ENCODE data around the gene FIBP. TPM values are rescaled to one million over a fixed set of nuclear protein-coding genes. Genes with fewer than 3 reads are reported as not detected.
"Not testable (repeated sequence)": the region's sequence is repeated elsewhere in the genome, so short reads cannot be mapped to it uniquely, and the experiment has no call there.

FIBP gene
- total RNA-seq, 2 donors from 2014 or later = 81.0 to 92.0 TPM

- H3K27me3 Mint-ChIP-seq (ENCODE audit: insufficient read depth) = peaks cover 12% of the 10 kb centered on the region
- no peaks in the 10 kb centered on the region for H3K4me1 ChIP-seq (ENCODE audit: control insufficient read depth, insufficient read depth, low read length)
- H3K9me3 Mint-ChIP-seq = no peaks in the 10 kb centered on the region
Measured at GRCh38 chr11:65850217-65851082, 37.8 kb downstream of the FIBP start.

GRCh38 chr11:65849771-65850216 is 38.5 kb downstream of the FIBP start:
- Histone ChIP-seq H3K27ac (ENCODE audit: low read depth, low read length) (no peak overlapping the region), H3K27me3 (ENCODE audit: control insufficient read depth, insufficient read depth, low read length, poor library complexity, severe bottlenecking) (no peaks in the 10 kb centered on the region), H3K36me3 (ENCODE audit: control insufficient read depth, insufficient read depth, low read length) (peaks cover 39% of the 10 kb centered on the region), H3K4me1 (ENCODE audit: control insufficient read depth, insufficient read depth, low read length) (no peaks in the 10 kb centered on the region), H3K4me3 (ENCODE audit: low read length) (no peak overlapping the region), H3K9ac (ENCODE audit: extremely low read depth, low read length, poor library complexity, severe bottlenecking) (no peak overlapping the region), H3K9me3 (ENCODE audit: control insufficient read depth, low read length) (peaks cover 7% of the 10 kb centered on the region)
- no peak for TF ChIP-seq CTCF (conservative IDR thresholded peaks at IDR 0.05)
- H3K27ac Mint-ChIP-seq = no peak overlapping the region
- 75 to 87% methylated on average over 7 to 16 of the region's 16 CpGs for WGBS, 2 experiments (ENCODE audit: insufficient coverage in 1 of 2, insufficient read length in 1 of 2)
- peaks cover 12% of the 10 kb centered on the region for H3K27me3 Mint-ChIP-seq (ENCODE audit: insufficient read depth)
- no peaks in the 10 kb centered on the region for H3K9me3 Mint-ChIP-seq
- H3K36me3 Mint-ChIP-seq (ENCODE audit: low read depth) = peaks cover 37% of the 10 kb centered on the region
- no peak overlapping the region for H3K4me3 Mint-ChIP-seq
- no peak for DNase-seq
- H3K4me1 Mint-ChIP-seq = no peaks in the 10 kb centered on the region

More at GRCh38 chr11:65850217-65851082, 37.8 kb downstream of the FIBP start:
- no peak overlapping the region for H3K4me3 ChIP-seq (ENCODE audit: low read length)
- H3K9me3 ChIP-seq (ENCODE audit: control insufficient read depth, low read length) = peaks cover 7% of the 10 kb centered on the region
- Mint-ChIP-seq H3K4me3 (no peak overlapping the region), H3K27ac (no peak overlapping the region), H3K4me1 (no peaks in the 10 kb centered on the region), H3K36me3 (ENCODE audit: low read depth) (peaks cover 41% of the 10 kb centered on the region)
- 91 to 93% methylated on average over 17 to 20 of the region's 20 CpGs for WGBS, 2 experiments (ENCODE audit: insufficient coverage in 1 of 2, insufficient read length in 1 of 2)
- no peaks in the 10 kb centered on the region for H3K27me3 ChIP-seq (ENCODE audit: control insufficient read depth, insufficient read depth, low read length, poor library complexity, severe bottlenecking)
- no peak for TF ChIP-seq CTCF (conservative IDR thresholded peaks at IDR 0.05)
- H3K9ac ChIP-seq (ENCODE audit: extremely low read depth, low read length, poor library complexity, severe bottlenecking) = no peak overlapping the region
- DNase-seq = no peak
- H3K36me3 ChIP-seq (ENCODE audit: control insufficient read depth, insufficient read depth, low read length) = peaks cover 46% of the 10 kb centered on the region
- H3K27ac ChIP-seq (ENCODE audit: low read depth, low read length) = no peak overlapping the region

- Mint-ChIP-seq H3K4me1 (no peaks in the 10 kb centered on the region), H3K27ac (no peak overlapping the region), H3K9me3 (no peaks in the 10 kb centered on the region), H3K36me3 (ENCODE audit: low read depth) (peaks cover 33% of the 10 kb centered on the region), H3K27me3 (ENCODE audit: insufficient read depth) (peaks cover 12% of the 10 kb centered on the region), H3K4me3 (no peak overlapping the region)
- peak; percentile 65 for DNase-seq
- Histone ChIP-seq H3K27me3 (ENCODE audit: control insufficient read depth, insufficient read depth, low read length, poor library complexity, severe bottlenecking) (no peaks in the 10 kb centered on the region), H3K27ac (ENCODE audit: low read depth, low read length) (no peak overlapping the region), H3K36me3 (ENCODE audit: control insufficient read depth, insufficient read depth, low read length) (peaks cover 35% of the 10 kb centered on the region), H3K9me3 (ENCODE audit: control insufficient read depth, low read length) (peaks cover 7% of the 10 kb centered on the region), H3K4me3 (ENCODE audit: low read length) (no peak overlapping the region), H3K4me1 (ENCODE audit: control insufficient read depth, insufficient read depth, low read length) (no peaks in the 10 kb centered on the region), H3K9ac (ENCODE audit: extremely low read depth, low read length, poor library complexity, severe bottlenecking) (no peak overlapping the region)
- WGBS, 2 experiments (ENCODE audit: insufficient coverage in 1 of 2, insufficient read length in 1 of 2) = 80% methylated on average over 6 to 8 of the region's 8 CpGs
- TF ChIP-seq CTCF (conservative IDR thresholded peaks at IDR 0.05) = no peak
Measured at GRCh38 chr11:65849366-65849765, 38.9 kb downstream of the FIBP start.

GRCh38 chr11:65848693-65849092 is 39.6 kb downstream of the FIBP start:
- not testable (repeated sequence) for H3K27ac Mint-ChIP-seq; H3K9ac ChIP-seq (ENCODE audit: extremely low read depth, low read length, poor library complexity, severe bottlenecking); H3K4me3 ChIP-seq (ENCODE audit: low read length); H3K27ac ChIP-seq (ENCODE audit: low read depth, low read length); H3K4me1 Mint-ChIP-seq; H3K27me3 ChIP-seq (ENCODE audit: control insufficient read depth, insufficient read depth, low read length, poor library complexity, severe bottlenecking); H3K4me3 Mint-ChIP-seq; H3K4me1 ChIP-seq (ENCODE audit: control insufficient read depth, insufficient read depth, low read length); H3K9me3 Mint-ChIP-seq; H3K9me3 ChIP-seq (ENCODE audit: control insufficient read depth, low read length); DNase-seq
- Mint-ChIP-seq H3K36me3 (ENCODE audit: low read depth) (peaks cover 26% of the 10 kb centered on the region), H3K27me3 (ENCODE audit: insufficient read depth) (peaks cover 12% of the 10 kb centered on the region)
- 74 to 92% methylated on average over 6 to 7 of the region's 7 CpGs for whole genome bisulfite sequencing, 2 experiments (ENCODE audit: insufficient coverage in 1 of 2, insufficient read length in 1 of 2)
- peaks cover 28% of the 10 kb centered on the region for H3K36me3 ChIP-seq (ENCODE audit: control insufficient read depth, insufficient read depth, low read length)
